ENCODE data around the gene LYST. TPM values are rescaled to one million over a fixed set of nuclear protein-coding genes. Genes with fewer than 3 reads are reported as not detected.

LYST gene
- total RNA-seq, 1 experiment from 2014 or later: 11.9 TPM

DNA sequence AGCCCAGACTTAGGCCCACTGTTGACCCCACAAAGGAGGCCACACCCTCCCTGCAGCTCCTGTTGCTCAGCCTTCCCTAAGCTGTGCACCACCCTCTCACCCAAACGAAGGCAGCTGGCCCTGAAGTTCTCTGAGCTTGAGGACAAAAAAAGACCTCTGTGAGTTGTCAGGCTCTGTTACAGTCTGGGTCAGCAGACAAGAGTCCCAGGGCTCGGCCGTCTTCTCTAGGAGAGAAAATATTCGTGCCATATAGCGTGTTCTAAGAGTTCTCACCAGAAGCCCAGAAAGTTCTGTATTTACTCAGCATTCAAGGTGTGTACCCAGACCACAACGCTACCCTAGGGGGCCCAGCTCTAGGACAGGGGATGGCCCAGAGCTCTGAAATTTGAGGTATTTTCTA, 25.5 kb upstream of the LYST start:
- Mint-ChIP-seq H3K27ac (ENCODE audit: unreplicated experiment) (no peak overlapping the region), H3K4me1 (ENCODE audit: low read depth, unreplicated experiment) (no peaks in the 10 kb centered on the region), H3K27me3 (ENCODE audit: unreplicated experiment) (no peaks in the 10 kb centered on the region), H3K36me3 (ENCODE audit: insufficient read depth, unreplicated experiment) (peaks cover 5% of the 10 kb centered on the region), H3K9me3 (ENCODE audit: low read depth, unreplicated experiment) (no peaks in the 10 kb centered on the region), H3K4me3 (ENCODE audit: low read depth, unreplicated experiment) (no peak overlapping the region)
- intact Hi-C loops (cut with micrococcal nuclease; ENCODE audit: unreplicated experiment): no loop called here
- CTCF ChIA-PET: interaction anchor here (0.6 kb wide), 1 partner anchor 110 kb away, joined by 4 read pairs; no protein-coding TSS in a partner anchor
- TF ChIP-seq, protein P1, sequence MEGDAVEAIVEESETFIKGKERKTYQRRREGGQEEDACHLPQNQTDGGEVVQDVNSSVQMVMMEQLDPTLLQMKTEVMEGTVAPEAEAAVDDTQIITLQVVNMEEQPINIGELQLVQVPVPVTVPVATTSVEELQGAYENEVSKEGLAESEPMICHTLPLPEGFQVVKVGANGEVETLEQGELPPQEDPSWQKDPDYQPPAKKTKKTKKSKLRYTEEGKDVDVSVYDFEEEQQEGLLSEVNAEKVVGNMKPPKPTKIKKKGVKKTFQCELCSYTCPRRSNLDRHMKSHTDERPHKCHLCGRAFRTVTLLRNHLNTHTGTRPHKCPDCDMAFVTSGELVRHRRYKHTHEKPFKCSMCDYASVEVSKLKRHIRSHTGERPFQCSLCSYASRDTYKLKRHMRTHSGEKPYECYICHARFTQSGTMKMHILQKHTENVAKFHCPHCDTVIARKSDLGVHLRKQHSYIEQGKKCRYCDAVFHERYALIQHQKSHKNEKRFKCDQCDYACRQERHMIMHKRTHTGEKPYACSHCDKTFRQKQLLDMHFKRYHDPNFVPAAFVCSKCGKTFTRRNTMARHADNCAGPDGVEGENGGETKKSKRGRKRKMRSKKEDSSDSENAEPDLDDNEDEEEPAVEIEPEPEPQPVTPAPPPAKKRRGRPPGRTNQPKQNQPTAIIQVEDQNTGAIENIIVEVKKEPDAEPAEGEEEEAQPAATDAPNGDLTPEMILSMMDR (IDR thresholded peaks at IDR 0.05; ENCODE audit: unreplicated experiment): no peak
- BruUV-seq (replicated peaks): no TSS peak
- no peak for DNase-seq

DNA sequence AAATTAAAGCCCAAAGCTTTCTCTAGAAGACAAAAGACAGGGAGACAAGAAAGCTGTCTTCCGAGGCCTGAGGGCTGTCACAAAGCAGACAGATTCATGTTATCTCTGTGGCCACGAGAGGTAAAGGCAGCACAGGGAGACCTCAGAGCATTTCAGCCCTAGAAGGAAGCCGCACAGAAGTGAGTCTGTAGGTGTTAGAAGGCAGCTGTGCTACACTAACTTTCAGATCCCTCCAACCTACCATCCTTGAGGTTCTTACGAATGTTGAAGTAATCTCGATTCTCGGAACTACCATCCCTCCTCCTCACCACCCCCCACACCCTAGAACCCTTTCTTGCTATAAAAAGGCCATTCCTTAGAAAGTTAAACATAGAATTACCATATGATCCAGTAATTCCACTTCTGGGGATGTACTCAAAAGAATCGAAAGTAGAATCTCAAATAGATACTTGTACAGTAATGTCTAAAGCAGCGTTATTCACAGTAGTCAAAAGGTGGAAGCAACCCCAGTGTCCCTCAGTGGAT, 21.5 kb upstream of the LYST start:
- Mint-ChIP-seq H3K4me3 (ENCODE audit: low read depth, unreplicated experiment) (no peak overlapping the region), H3K9me3 (ENCODE audit: low read depth, unreplicated experiment) (no peaks in the 10 kb centered on the region), H3K27ac (ENCODE audit: unreplicated experiment) (no peak overlapping the region), H3K36me3 (ENCODE audit: insufficient read depth, unreplicated experiment) (peaks cover 5% of the 10 kb centered on the region), H3K4me1 (ENCODE audit: low read depth, unreplicated experiment) (no peaks in the 10 kb centered on the region), H3K27me3 (ENCODE audit: unreplicated experiment) (no peaks in the 10 kb centered on the region)
- BruUV-seq (replicated peaks): no TSS peak
- CTCF ChIA-PET: no interaction called here
- TF ChIP-seq, protein P1 (IDR thresholded peaks at IDR 0.05; ENCODE audit: unreplicated experiment): no peak
- DNase-seq: no peak
- intact Hi-C loops (cut with micrococcal nuclease; ENCODE audit: unreplicated experiment): no loop called here

DNA sequence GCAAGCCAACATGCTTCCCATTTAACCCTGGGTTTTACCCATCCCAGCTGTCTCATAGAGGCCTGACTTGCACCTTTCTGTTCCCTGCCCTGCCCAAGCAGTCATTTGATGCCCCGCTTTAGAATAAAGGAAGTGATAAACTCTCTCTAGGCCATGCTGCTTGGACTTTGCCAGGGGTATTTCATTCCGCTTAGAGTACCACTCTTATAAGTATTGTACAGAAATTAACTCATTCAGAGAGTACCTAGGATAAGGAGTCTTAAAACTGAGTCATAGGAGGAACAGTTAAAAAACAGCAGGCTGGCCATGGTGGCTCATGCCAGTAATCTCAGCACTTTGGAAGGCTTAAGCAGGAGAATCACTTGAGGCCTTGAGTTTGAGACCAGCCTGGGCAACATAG, 21.0 kb upstream of the LYST start:
- no peak for DNase-seq
- BruUV-seq (replicated peaks): no TSS peak
- no peaks in the 10 kb centered on the region for H3K4me1 Mint-ChIP-seq (ENCODE audit: low read depth, unreplicated experiment)
- no peak overlapping the region for H3K27ac Mint-ChIP-seq (ENCODE audit: unreplicated experiment)
- peaks cover 5% of the 10 kb centered on the region for H3K36me3 Mint-ChIP-seq (ENCODE audit: insufficient read depth, unreplicated experiment)
- H3K27me3 Mint-ChIP-seq (ENCODE audit: unreplicated experiment): no peaks in the 10 kb centered on the region
- no peak overlapping the region for H3K4me3 Mint-ChIP-seq (ENCODE audit: low read depth, unreplicated experiment)
- no peaks in the 10 kb centered on the region for H3K9me3 Mint-ChIP-seq (ENCODE audit: low read depth, unreplicated experiment)
- TF ChIP-seq, protein P1 (IDR thresholded peaks at IDR 0.05; ENCODE audit: unreplicated experiment): no peak
- CTCF ChIA-PET: no interaction called here
- intact Hi-C loops (cut with micrococcal nuclease; ENCODE audit: unreplicated experiment): no loop called here

DNA sequence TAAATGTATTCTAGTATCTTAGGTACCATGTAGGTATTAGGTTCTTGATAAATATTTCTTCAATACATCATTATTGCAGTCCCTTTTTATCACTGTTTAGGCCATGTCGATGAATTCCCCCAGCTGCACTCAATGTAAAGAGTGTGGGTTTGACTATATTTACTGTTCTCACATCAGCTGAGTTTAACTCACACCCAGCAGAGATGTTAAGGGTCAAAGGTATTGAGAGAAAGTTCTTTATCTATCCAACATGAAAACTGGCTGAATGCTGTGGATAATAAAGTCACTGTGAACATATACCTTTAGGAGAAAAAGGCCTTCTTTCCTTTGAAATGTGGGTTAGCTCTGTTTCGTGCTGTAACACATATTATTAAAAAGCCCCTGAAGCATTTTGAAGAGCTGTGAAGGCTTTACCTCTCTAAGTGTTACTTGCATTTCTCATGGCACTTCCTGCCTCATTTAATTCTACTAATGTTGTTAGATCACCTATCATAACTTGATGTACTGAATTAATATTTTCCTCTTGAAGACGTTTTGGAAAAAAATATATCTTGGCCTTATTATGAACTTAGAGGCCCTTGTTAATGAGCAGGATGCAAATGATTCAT, 19.1 kb upstream of the LYST start:
- intact Hi-C loops (cut with micrococcal nuclease; ENCODE audit: unreplicated experiment): no loop called here
- Mint-ChIP-seq H3K27me3 (ENCODE audit: unreplicated experiment) (no peaks in the 10 kb centered on the region), H3K27ac (ENCODE audit: unreplicated experiment) (no peak overlapping the region), H3K4me1 (ENCODE audit: low read depth, unreplicated experiment) (no peaks in the 10 kb centered on the region), H3K4me3 (ENCODE audit: low read depth, unreplicated experiment) (no peak overlapping the region), H3K9me3 (ENCODE audit: low read depth, unreplicated experiment) (no peaks in the 10 kb centered on the region), H3K36me3 (ENCODE audit: insufficient read depth, unreplicated experiment) (peaks cover 5% of the 10 kb centered on the region)
- no peak for DNase-seq
- TF ChIP-seq, protein P1 (IDR thresholded peaks at IDR 0.05; ENCODE audit: unreplicated experiment): no peak
- BruUV-seq (replicated peaks): no TSS peak
- CTCF ChIA-PET: no interaction called here

All from Calu3 (cell line).